HG03135 (cell line): ENCODE data around the gene NAPG.
"Not testable (repeated sequence)": the region's sequence is repeated elsewhere in the genome, so short reads cannot be mapped to it uniquely, and the experiment has no call there.

Experiments
- ATAC-seq: cut with Tn5 transposase; IDR thresholded peaks from one replicate; pipeline ENCODE4 v1.9.1; 2021; ENCODE audit warnings: mild to moderate bottlenecking, moderate library complexity; ENCODE audit not compliant: unreplicated experiment

The NAPG gene

GRCh38 chr18:10577842-10578572, 52.2 kb downstream of the NAPG start:
- ATAC-seq, result not testable (repeated sequence)

GRCh38 chr18:10578573-10578899, 52.7 kb downstream of the NAPG start:
- ATAC-seq, result not testable (repeated sequence)

GRCh38 chr18:10579079-10579867, 53.4 kb downstream of the NAPG start:
- no peak for ATAC-seq

GRCh38 chr18:10580215-10580614, 54.4 kb downstream of the NAPG start:
- ATAC-seq, result no peak

- ATAC-seq, result no peak
These were observed 59.4 kb downstream of the NAPG start for GRCh38 chr18:10585260-10585659.

- ATAC-seq, result no peak
These were observed 63.1 kb downstream of the NAPG start for GRCh38 chr18:10588975-10589374.

- ATAC-seq, result no peak
These were observed 64.6 kb downstream of the NAPG start for GRCh38 chr18:10590412-10590811.

- ATAC-seq, result no peak
These were observed 66.1 kb downstream of the NAPG start for GRCh38 chr18:10591896-10592295.

- not testable (repeated sequence) for ATAC-seq
These were observed 67.7 kb downstream of the NAPG start for GRCh38 chr18:10593366-10594022.

GRCh38 chr18:10595917-10596316, 70.1 kb downstream of the NAPG start:
- not testable (repeated sequence) for ATAC-seq

- ATAC-seq, result not testable (repeated sequence)
These were observed 71.9 kb downstream of the NAPG start for GRCh38 chr18:10597695-10598094.

GRCh38 chr18:10600701-10601100, 74.9 kb downstream of the NAPG start:
- not testable (repeated sequence) for ATAC-seq
